Loucy (cell line): ENCODE results near the gene WDCP.

Experiments used
- H2AFZ ChIP-seq: fragments of 200-600 bp; sonication (generic); 2 replicates; pipeline ENCODE4 v1.6.0; 2016; ENCODE audit warnings: antibody characterized with exemption, mild to moderate bottlenecking, low read length, moderate library complexity
- H3F3A ChIP-seq: fragments of 200-600 bp; 2 replicates; pipeline ENCODE4 v1.6.0; 2016; ENCODE audit warnings: antibody characterized with exemption, low read depth, mild to moderate bottlenecking
- H3K27me3 ChIP-seq: fragments of 200-600 bp; sonication (generic); 2 replicates; pipeline ENCODE4 v1.6.1; 2014; ENCODE audit warnings: low read length, mild to moderate bottlenecking; ENCODE audit not compliant: insufficient read depth, poor library complexity, severe bottlenecking
- H3K36me3 ChIP-seq: fragments of 200-600 bp; sonication (generic); 2 replicates; pipeline ENCODE4 v1.6.1; 2016; ENCODE audit warnings: low read length; ENCODE audit not compliant: insufficient read depth
- H3K4me1 ChIP-seq: fragments of 200-600 bp; sonication (generic); 2 replicates; pipeline ENCODE4 v1.5.1; 2014; ENCODE audit warnings: low read length, mild to moderate bottlenecking; ENCODE audit not compliant: insufficient read depth, poor library complexity, severe bottlenecking
- H3K4me2 ChIP-seq: fragments of 200-600 bp; sonication (generic); 2 replicates; pipeline ENCODE4 v1.6.0; 2014; ENCODE audit warnings: antibody characterized with exemption, low read length, low read depth, mild to moderate bottlenecking; ENCODE audit not compliant: poor library complexity, severe bottlenecking
- H3K4me3 ChIP-seq: fragments of 200-600 bp; sonication (generic); 2 replicates; pipeline ENCODE4 v1.5.1; 2014; ENCODE audit warnings: low read length, mild to moderate bottlenecking, mixed read lengths; ENCODE audit not compliant: poor library complexity, severe bottlenecking
- H3K79me2 ChIP-seq: fragments of 200-600 bp; sonication (generic); 2 replicates; pipeline ENCODE4 v1.6.1; 2014; ENCODE audit warnings: low read length; ENCODE audit not compliant: insufficient read depth
- H3K9ac ChIP-seq: fragments of 200-600 bp; sonication (generic); 2 replicates; pipeline ENCODE4 v1.6.0; 2014; ENCODE audit warnings: mild to moderate bottlenecking, low read depth, low read length, moderate library complexity; ENCODE audit not compliant: poor library complexity, severe bottlenecking
- H3K9me2 ChIP-seq: fragments of 200-600 bp; sonication (generic); replicated peaks from 2 replicates; pipeline ENCODE4 v1.6.1; 2016; ENCODE audit warnings: low read depth, low read length, mixed read lengths
- H3K9me3 ChIP-seq: fragments of 200-600 bp; sonication (generic); 2 replicates; pipeline ENCODE4 v1.6.1; 2014; ENCODE audit warnings: mild to moderate bottlenecking, antibody characterized with exemption, low read length, low read depth; ENCODE audit not compliant: insufficient read depth
- H4K20me1 ChIP-seq: fragments of 200-600 bp; sonication (generic); 2 replicates; pipeline ENCODE4 v1.6.0; 2014; ENCODE audit warnings: antibody characterized with exemption, low read length, mild to moderate bottlenecking; ENCODE audit not compliant: insufficient read depth, poor library complexity, severe bottlenecking
- CTCF ChIP-seq: fragments of 200-600 bp; sonication (generic); conservative IDR thresholded peaks from 2 replicates; pipeline ENCODE4 v1.5.1; 2014; ENCODE audit warnings: mild to moderate bottlenecking, antibody characterized with exemption, low read length
- EZH2phosphoT487 ChIP-seq: fragments of 200-600 bp; IDR thresholded peaks from 2 replicates; pipeline ENCODE4 v1.6.1; 2018; ENCODE audit warnings: antibody characterized with exemption, mild to moderate bottlenecking, moderate library complexity, borderline replicate concordance

WDCP gene

GRCh38 chr2:24022324-24022974 lies 24.7 kb downstream of the WDCP start:
- Histone ChIP-seq H3K36me3 (peaks cover 13% of the 10 kb centered on the region; the same call in 1 of the 2 replicates), H3K9ac (no peak overlapping the region), H3K79me2 (no peaks in the 10 kb centered on the region), H2AFZ (no peak overlapping the region), H3K4me1 (no peaks in the 10 kb centered on the region), H3K4me3 (no peak overlapping the region), H3K27me3 (no peaks in the 10 kb centered on the region), H3K4me2 (no peak overlapping the region), H3K9me3 (no peaks in the 10 kb centered on the region), H3F3A (no peaks in the 10 kb centered on the region), H3K9me2 (no peaks in the 10 kb centered on the region), H4K20me1 (no peaks in the 10 kb centered on the region)
- TF ChIP-seq CTCF (no peak), EZH2phosphoT487 (no peak)

- no peaks in the 10 kb centered on the region for H3K27me3 ChIP-seq
- no peak overlapping the region for H2AFZ ChIP-seq
- H3F3A ChIP-seq = no peaks in the 10 kb centered on the region
- H3K4me1 ChIP-seq = no peaks in the 10 kb centered on the region
- H3K9me2 ChIP-seq = no peaks in the 10 kb centered on the region
- H4K20me1 ChIP-seq = no peaks in the 10 kb centered on the region
- H3K9me3 ChIP-seq = no peaks in the 10 kb centered on the region
- H3K4me3 ChIP-seq = no peak overlapping the region
- no peak overlapping the region for H3K9ac ChIP-seq
- H3K79me2 ChIP-seq = no peaks in the 10 kb centered on the region
- no peak overlapping the region for H3K4me2 ChIP-seq
- TF ChIP-seq EZH2phosphoT487 (no peak), CTCF (peak; percentile 48)
- peaks cover 8% of the 10 kb centered on the region; the same call in 1 of the 2 replicates for H3K36me3 ChIP-seq
Measured at GRCh38 chr2:24021122-24021998, 25.8 kb downstream of the WDCP start.

- Histone ChIP-seq H3K9ac (no peak overlapping the region), H3K4me1 (no peaks in the 10 kb centered on the region), H3K9me3 (no peaks in the 10 kb centered on the region), H3K9me2 (no peaks in the 10 kb centered on the region), H4K20me1 (no peaks in the 10 kb centered on the region), H3K4me2 (no peak overlapping the region), H3K4me3 (no peak overlapping the region), H3F3A (no peaks in the 10 kb centered on the region), H2AFZ (no peak overlapping the region), H3K27me3 (no peaks in the 10 kb centered on the region), H3K36me3 (peaks cover 8% of the 10 kb centered on the region; the same call in 1 of the 2 replicates), H3K79me2 (no peaks in the 10 kb centered on the region)
- TF ChIP-seq EZH2phosphoT487 (no peak), CTCF (no peak)
Measured at GRCh38 chr2:24020244-24020643, 26.9 kb downstream of the WDCP start.
